Measurements from ENCODE around the gene CEBPE.

CEBPE gene

GRCh38 chr14:23127861-23128260 is 8.8 kb upstream of the CEBPE start:
- Histone ChIP-seq H3F3A (ENCODE audit: low read depth) (no peaks in the 10 kb centered on the region), H3K36me3 (ENCODE audit: insufficient read depth, low read length) (no peaks in the 10 kb centered on the region), H3K27me3 (ENCODE audit: insufficient read depth, low read length, poor library complexity, severe bottlenecking) (no peaks in the 10 kb centered on the region), H3K9ac (ENCODE audit: low read depth, low read length, poor library complexity, severe bottlenecking) (no peak overlapping the region), H3K79me2 (ENCODE audit: insufficient read depth, low read length) (no peaks in the 10 kb centered on the region), H4K20me1 (ENCODE audit: insufficient read depth, low read length, poor library complexity, severe bottlenecking) (no peaks in the 10 kb centered on the region), H3K4me1 (ENCODE audit: insufficient read depth, low read length, poor library complexity, severe bottlenecking) (no peaks in the 10 kb centered on the region), H3K9me2 (replicated peaks; ENCODE audit: low read depth, low read length) (no peaks in the 10 kb centered on the region), H3K4me2 (ENCODE audit: low read depth, low read length, poor library complexity, severe bottlenecking) (no peak overlapping the region), H3K9me3 (ENCODE audit: insufficient read depth, low read depth, low read length) (no peaks in the 10 kb centered on the region), H2AFZ (ENCODE audit: low read length) (no peak overlapping the region; the same call in 1 of the 2 replicates), H3K4me3 (ENCODE audit: low read length, poor library complexity, severe bottlenecking) (no peak overlapping the region)
- TF ChIP-seq CTCF (conservative IDR thresholded peaks at IDR 0.05; ENCODE audit: low read length) = no peak
- no peak for TF ChIP-seq EZH2phosphoT487 (IDR thresholded peaks at IDR 0.05; ENCODE audit: borderline replicate concordance)

GRCh38 chr14:23126548-23127278 is 7.7 kb upstream of the CEBPE start:
- no peak overlapping the region for H2AFZ ChIP-seq (ENCODE audit: low read length)
- H3K4me2 ChIP-seq (ENCODE audit: low read depth, low read length, poor library complexity, severe bottlenecking) = no peak overlapping the region
- no peak overlapping the region for H3K4me3 ChIP-seq (ENCODE audit: low read length, poor library complexity, severe bottlenecking)
- no peaks in the 10 kb centered on the region for H3K79me2 ChIP-seq (ENCODE audit: insufficient read depth, low read length)
- no peaks in the 10 kb centered on the region for H3F3A ChIP-seq (ENCODE audit: low read depth)
- H3K9ac ChIP-seq (ENCODE audit: low read depth, low read length, poor library complexity, severe bottlenecking) = no peak overlapping the region
- H3K4me1 ChIP-seq (ENCODE audit: insufficient read depth, low read length, poor library complexity, severe bottlenecking) = no peaks in the 10 kb centered on the region
- TF ChIP-seq EZH2phosphoT487 (IDR thresholded peaks at IDR 0.05; ENCODE audit: borderline replicate concordance) (no peak), CTCF (conservative IDR thresholded peaks at IDR 0.05; ENCODE audit: low read length) (no peak)
- no peaks in the 10 kb centered on the region for H3K9me3 ChIP-seq (ENCODE audit: insufficient read depth, low read depth, low read length)
- no peaks in the 10 kb centered on the region for H3K27me3 ChIP-seq (ENCODE audit: insufficient read depth, low read length, poor library complexity, severe bottlenecking)
- no peaks in the 10 kb centered on the region for H3K36me3 ChIP-seq (ENCODE audit: insufficient read depth, low read length)
- H3K9me2 ChIP-seq (replicated peaks; ENCODE audit: low read depth, low read length) = no peaks in the 10 kb centered on the region
- H4K20me1 ChIP-seq (ENCODE audit: insufficient read depth, low read length, poor library complexity, severe bottlenecking) = no peaks in the 10 kb centered on the region

DNA sequence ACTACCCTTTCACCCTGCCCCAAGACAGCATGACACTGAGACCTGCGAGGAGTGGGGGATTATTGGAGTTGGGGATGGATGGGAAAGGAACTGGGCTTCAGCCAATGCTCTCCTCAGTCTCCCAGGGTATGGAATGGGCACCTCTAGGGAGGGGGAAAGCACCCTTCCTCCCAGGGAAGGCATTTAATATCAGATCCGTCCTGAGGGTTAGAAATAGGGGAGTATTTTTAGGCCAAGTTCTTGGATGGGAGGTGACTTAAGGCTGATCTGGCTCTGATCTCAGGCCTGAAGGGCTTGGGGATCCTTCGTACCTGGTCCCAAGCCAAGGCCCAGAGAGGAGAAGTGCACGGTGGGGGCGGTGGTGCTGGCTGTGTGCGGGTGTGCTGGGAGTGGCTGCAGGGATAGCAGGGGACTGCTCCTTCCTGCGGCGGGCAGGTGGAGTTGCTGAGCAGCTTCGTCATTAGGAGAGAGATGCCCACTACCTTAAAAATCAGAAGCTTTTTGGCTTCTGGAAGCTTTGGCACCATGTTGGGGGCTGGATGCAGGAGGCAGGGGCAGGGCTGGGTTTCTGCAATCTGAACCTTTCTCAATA is 7.0 kb upstream of the CEBPE start:
- Histone ChIP-seq H4K20me1 (ENCODE audit: insufficient read depth, low read length, poor library complexity, severe bottlenecking) (no peaks in the 10 kb centered on the region), H3K4me3 (ENCODE audit: low read length, poor library complexity, severe bottlenecking) (no peak overlapping the region), H3K4me1 (ENCODE audit: insufficient read depth, low read length, poor library complexity, severe bottlenecking) (no peaks in the 10 kb centered on the region), H3K4me2 (ENCODE audit: low read depth, low read length, poor library complexity, severe bottlenecking) (no peak overlapping the region), H3K9me2 (replicated peaks; ENCODE audit: low read depth, low read length) (no peaks in the 10 kb centered on the region), H3K36me3 (ENCODE audit: insufficient read depth, low read length) (no peaks in the 10 kb centered on the region), H3K9ac (ENCODE audit: low read depth, low read length, poor library complexity, severe bottlenecking) (no peak overlapping the region), H3K27me3 (ENCODE audit: insufficient read depth, low read length, poor library complexity, severe bottlenecking) (no peaks in the 10 kb centered on the region), H3K9me3 (ENCODE audit: insufficient read depth, low read depth, low read length) (no peaks in the 10 kb centered on the region), H3F3A (ENCODE audit: low read depth) (no peaks in the 10 kb centered on the region), H2AFZ (ENCODE audit: low read length) (no peak overlapping the region), H3K79me2 (ENCODE audit: insufficient read depth, low read length) (no peaks in the 10 kb centered on the region)
- TF ChIP-seq EZH2phosphoT487 (IDR thresholded peaks at IDR 0.05; ENCODE audit: borderline replicate concordance) (no peak), CTCF (conservative IDR thresholded peaks at IDR 0.05; ENCODE audit: low read length) (no peak)

All from Loucy (cell line).